DND-41 (cell line): Measurements from ENCODE around the gene TRAF2.

Experiments
- ATAC-seq: fragments of 200-7000 bp; cut with Tn5 transposase; 3 replicates; pipeline ENCODE4 v1.9.1; 2021; ENCODE audit warnings: low read depth; ENCODE audit not compliant: insufficient read depth
- DNase-seq: peaks from one replicate; pipeline ENCODE4 v3.0.0-alpha.2; 2020
- H2AFZ ChIP-seq: 2 replicates; pipeline ENCODE4 v1.6.0; 2012; ENCODE audit warnings: low read depth, low read length
- H3K27ac ChIP-seq: 2 replicates; pipeline ENCODE4 v1.5.1; 2012; ENCODE audit warnings: low read length, inconsistent platforms
- H3K27me3 ChIP-seq: fragments of 200-600 bp; sonication (generic); 2 replicates; pipeline ENCODE4 v1.6.0; 2012; ENCODE audit warnings: low read length, mild to moderate bottlenecking, inconsistent platforms; ENCODE audit not compliant: insufficient read depth, poor library complexity
- H3K36me3 ChIP-seq: 2 replicates; pipeline ENCODE4 v1.5.1; 2012; ENCODE audit warnings: low read length, inconsistent platforms; ENCODE audit not compliant: insufficient read depth
- H3K4me1 ChIP-seq: 2 replicates; pipeline ENCODE4 v1.5.1; 2012; ENCODE audit warnings: mild to moderate bottlenecking, low read length; ENCODE audit not compliant: insufficient read depth
- H3K4me2 ChIP-seq: 2 replicates; pipeline ENCODE4 v1.6.0; 2012; ENCODE audit warnings: mild to moderate bottlenecking, moderate library complexity, low read length, inconsistent platforms; ENCODE audit not compliant: insufficient read depth
- H3K4me3 ChIP-seq, 2 experiments: fragments of 200-600 bp in 1 of 2; shearing (Covaris generic) in 1 of 2; 2 replicates each; pipeline ENCODE4 v1.5.1; 2012 to 2016; ENCODE audit warnings: inconsistent platforms in 2 of 2, low read length in 2 of 2, mild to moderate bottlenecking in 2 of 2, low read depth in 1 of 2, moderate library complexity in 1 of 2
- H3K79me2 ChIP-seq: 2 replicates; pipeline ENCODE4 v1.6.0; 2012; ENCODE audit warnings: low read length, inconsistent platforms; ENCODE audit not compliant: insufficient read depth
- H3K9ac ChIP-seq: 2 replicates; pipeline ENCODE4 v1.6.0; 2012; ENCODE audit warnings: low read depth, mild to moderate bottlenecking, inconsistent platforms, low read length, moderate library complexity
- H3K9me3 ChIP-seq: 2 replicates; pipeline ENCODE4 v1.5.1; 2012; ENCODE audit warnings: low read length, moderate library complexity, mild to moderate bottlenecking, inconsistent platforms; ENCODE audit not compliant: insufficient read depth, severe bottlenecking
- H4K20me1 ChIP-seq: 2 replicates; pipeline ENCODE4 v1.6.0; 2012; ENCODE audit warnings: low read length; ENCODE audit not compliant: insufficient read depth
- CTCF ChIP-seq: IDR thresholded peaks from 2 replicates; pipeline ENCODE4 v1.5.1; 2012; ENCODE audit warnings: borderline replicate concordance, low read length, moderate library complexity, mild to moderate bottlenecking; ENCODE audit not compliant: poor library complexity, severe bottlenecking; ENCODE audit errors: extremely low read depth
- EZH2 ChIP-seq: IDR thresholded peaks from 3 replicates; pipeline ENCODE4 v1.6.1; 2012; ENCODE audit warnings: borderline replicate concordance, low read depth, mild to moderate bottlenecking, moderate library complexity, low read length, inconsistent platforms; ENCODE audit not compliant: severe bottlenecking

Gene TRAF2

GRCh38 chr9:136961279-136962065 is 75.2 kb downstream of the TRAF2 start:
- no peaks in the 10 kb centered on the region for H4K20me1 ChIP-seq
- H3K36me3 ChIP-seq = no peaks in the 10 kb centered on the region
- no peaks in the 10 kb centered on the region for H3K9me3 ChIP-seq
- H3K9ac ChIP-seq = no peak overlapping the region
- H3K27ac ChIP-seq = no peak overlapping the region
- H3K4me2 ChIP-seq = no peak overlapping the region
- H3K4me3 ChIP-seq = no peak overlapping the region
- peaks cover 8% of the 10 kb centered on the region for H3K27me3 ChIP-seq
- TF ChIP-seq EZH2 (no peak), CTCF (no peak)
- peaks cover 9% of the 10 kb centered on the region for H3K4me1 ChIP-seq
- ATAC-seq = no peak
- no peaks in the 10 kb centered on the region for H3K79me2 ChIP-seq
- no peak for DNase-seq
- no peak overlapping the region for H2AFZ ChIP-seq

GRCh38 chr9:136962163-136962562 is 75.8 kb downstream of the TRAF2 start:
- DNase-seq (no peak), ATAC-seq (no peak)
- Histone ChIP-seq H2AFZ (no peak overlapping the region), H3K36me3 (no peaks in the 10 kb centered on the region), H3K4me1 (peaks cover 9% of the 10 kb centered on the region), H3K79me2 (no peaks in the 10 kb centered on the region), H3K27ac (no peak overlapping the region), H3K9me3 (no peaks in the 10 kb centered on the region), H3K4me3 (no peak overlapping the region), H4K20me1 (no peaks in the 10 kb centered on the region), H3K4me2 (no peak overlapping the region), H3K27me3 (peaks cover 8% of the 10 kb centered on the region), H3K9ac (no peak overlapping the region)
- TF ChIP-seq EZH2 (no peak), CTCF (no peak)

- H3K4me2 ChIP-seq = no peak overlapping the region
- no peaks in the 10 kb centered on the region for H4K20me1 ChIP-seq
- peaks cover 8% of the 10 kb centered on the region for H3K27me3 ChIP-seq
- no peak overlapping the region for H2AFZ ChIP-seq
- ATAC-seq (no peak), DNase-seq (no peak)
- no peaks in the 10 kb centered on the region for H3K36me3 ChIP-seq
- no peak overlapping the region for H3K27ac ChIP-seq
- H3K9ac ChIP-seq = no peak overlapping the region
- no peak overlapping the region for H3K4me3 ChIP-seq
- TF ChIP-seq EZH2 = no peak
- TF ChIP-seq CTCF = no peak
- no peaks in the 10 kb centered on the region for H3K79me2 ChIP-seq
- H3K9me3 ChIP-seq = no peaks in the 10 kb centered on the region
- peaks cover 9% of the 10 kb centered on the region for H3K4me1 ChIP-seq
Measured at GRCh38 chr9:136962701-136963248, 76.5 kb downstream of the TRAF2 start.
